NCI-H187 treated with DMSO at 0.1 percent for 48 hours (cell line): ENCODE results near the gene TMEM44.

Experiments used
- DNase-seq: peaks from one replicate; lab custom pipeline; 2025; lab: John Stamatoyannopoulos, UW

Gene TMEM44, protein sequence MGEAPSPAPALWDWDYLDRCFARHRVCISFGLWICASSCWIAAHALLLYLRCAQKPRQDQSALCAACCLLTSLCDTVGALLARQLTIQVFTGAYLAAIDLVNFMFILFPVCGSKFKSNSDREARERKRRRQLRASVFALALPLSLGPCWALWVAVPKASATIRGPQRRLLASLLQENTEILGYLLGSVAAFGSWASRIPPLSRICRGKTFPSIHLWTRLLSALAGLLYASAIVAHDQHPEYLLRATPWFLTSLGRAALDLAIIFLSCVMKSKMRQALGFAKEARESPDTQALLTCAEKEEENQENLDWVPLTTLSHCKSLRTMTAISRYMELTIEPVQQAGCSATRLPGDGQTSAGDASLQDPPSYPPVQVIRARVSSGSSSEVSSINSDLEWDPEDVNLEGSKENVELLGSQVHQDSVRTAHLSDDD

DNA sequence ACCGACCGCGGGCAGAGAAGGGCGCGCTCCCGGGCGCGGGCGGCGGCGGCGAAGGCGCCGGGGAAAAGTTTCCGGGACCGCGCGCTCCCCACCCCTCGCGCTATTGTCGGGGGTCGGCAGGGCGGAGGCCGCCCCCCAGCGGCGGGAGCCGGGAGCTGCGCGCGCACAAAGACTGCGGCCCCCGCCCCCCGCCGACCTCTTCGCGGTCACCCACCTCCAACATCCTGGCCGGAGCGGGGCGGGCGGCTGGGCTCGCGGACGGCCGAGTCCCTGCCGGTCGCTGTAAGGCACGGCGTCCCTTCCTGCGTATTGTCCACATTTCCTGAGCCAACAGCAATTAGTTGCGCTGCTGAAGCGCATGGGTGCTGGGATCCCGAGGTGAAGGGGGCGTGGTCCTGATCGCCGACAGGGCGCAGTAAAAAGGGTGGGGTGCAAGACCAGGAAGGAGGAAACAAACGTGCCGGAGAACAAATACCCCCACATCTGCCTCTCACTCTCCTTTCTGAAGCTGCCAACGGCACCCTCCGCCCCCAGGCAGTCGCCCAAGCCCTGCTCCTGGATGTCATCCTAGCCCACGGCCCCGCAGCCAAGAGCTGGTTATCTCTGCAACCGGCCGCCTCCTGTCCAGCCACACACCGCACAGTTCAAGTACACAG lies at the start of gene TMEM44:
TSS of gene TMEM44 (minus strand) at position 71 of the 656 bp plus-strand sequence. CDS start 204 bp downstream, outside the sequence.
- no peak for DNase-seq

- peak; percentile 52 for DNase-seq
Observed at GRCh38 chr3:194682694-194683310, 49.6 kb upstream of the TMEM44 start.

DNA sequence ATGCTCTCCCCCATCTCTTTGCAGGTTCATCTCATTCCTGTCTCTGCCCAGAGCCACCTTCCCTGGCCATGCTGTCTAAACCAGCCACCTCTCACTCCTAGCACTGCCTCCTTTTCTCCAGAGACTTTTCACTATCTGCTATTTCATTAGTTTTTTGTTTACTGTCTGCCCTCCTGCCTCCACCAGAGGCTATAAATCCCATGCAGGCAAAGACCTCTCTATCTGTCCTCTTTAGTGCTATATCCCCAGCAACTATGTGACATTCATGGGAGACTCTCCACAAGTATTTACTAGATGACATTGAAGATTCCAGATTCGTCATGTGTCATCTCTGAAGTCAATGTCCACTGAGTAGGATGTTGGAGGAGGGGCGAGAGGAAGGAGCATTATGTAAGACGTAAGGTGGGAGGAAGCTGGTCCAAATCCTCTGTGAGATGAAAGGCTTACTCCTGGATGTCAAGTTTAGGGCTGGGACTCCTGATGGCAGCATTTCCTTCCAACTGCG lies 49.0 kb upstream of the TMEM44 start:
- DNase-seq: no peak

DNA sequence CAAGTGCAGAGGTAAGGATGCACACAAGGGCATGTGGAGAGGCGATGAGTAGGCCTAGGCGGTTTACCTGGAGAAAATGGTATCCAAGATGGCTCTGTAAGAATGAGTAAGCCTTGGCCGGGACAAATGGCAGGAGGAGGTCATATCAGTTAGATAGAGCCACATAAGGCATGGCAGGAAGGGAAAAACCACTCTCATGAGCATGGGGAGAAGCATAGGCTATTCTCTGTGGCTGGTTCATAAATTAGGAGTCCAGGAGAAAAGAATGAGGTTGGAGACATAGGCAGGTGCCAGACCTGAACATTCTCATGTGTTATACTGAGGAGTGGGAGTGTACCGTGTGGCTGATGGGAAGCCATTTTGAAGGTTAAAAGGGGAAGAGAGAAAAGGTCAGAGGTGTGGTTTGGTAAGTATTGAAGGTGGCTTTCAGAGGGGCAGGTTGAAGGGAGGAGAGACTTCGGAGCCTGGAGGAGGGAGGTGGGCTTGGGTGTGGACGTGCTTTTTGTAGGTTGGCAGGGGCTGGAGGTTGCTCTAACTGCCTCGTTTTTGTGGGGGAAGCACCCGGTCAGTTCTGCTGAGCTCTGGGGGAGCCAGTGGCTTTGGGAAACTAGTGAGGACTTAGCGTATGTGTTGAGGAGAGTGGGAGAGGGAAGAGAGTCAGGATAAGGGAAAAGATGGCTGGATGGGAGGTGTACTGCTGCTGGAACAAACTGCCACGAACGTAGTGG lies 47.8 kb upstream of the TMEM44 start:
- DNase-seq: no peak

DNA sequence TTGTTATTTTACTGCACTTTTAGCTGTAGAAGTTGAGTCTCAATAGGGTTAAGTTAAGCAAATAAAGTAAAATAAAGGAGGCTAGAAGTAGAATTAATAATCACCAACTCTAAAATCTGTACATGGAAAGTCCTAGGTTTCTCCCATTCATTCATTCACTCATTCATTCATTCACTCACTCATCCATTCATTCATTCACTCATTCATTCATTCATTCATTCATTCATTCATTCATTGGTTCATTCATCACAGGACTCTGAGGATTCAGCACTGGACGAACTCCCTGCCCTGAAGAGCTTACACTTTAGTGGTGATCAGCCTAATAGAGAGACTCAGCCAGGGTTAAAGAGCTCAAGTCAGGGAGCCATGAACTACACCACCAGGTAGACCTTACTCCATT lies 43.3 kb upstream of the TMEM44 start:
- DNase-seq: no peak

- DNase-seq: no peak
Observed at GRCh38 chr3:194675680-194676079, 42.5 kb upstream of the TMEM44 start.

DNA sequence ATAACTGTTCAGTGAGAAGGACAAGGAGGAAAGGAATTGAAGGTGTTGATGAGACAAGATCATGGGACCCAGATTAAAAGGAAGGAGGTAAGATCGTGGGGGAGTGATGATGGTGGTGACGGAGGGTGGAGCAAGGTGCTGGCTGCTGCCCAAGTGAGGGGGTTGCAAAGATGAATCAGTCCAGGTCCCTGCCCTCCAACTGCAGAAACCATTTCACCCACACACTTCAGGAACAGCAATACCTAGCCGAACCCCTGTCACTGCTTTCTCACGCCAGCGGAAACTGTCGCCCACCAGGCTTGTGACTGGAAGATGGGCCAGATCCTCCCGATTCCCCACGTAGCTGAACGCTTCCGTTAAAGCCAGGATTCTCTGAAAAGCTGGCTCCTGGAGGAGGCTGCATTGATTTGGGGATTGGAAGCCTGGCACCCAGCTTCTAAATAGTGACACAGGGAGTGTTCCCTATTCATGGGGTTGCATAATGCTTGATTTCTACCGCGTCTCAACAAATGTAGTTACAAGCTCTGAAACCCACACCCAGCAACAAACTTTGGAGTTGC lies 41.9 kb upstream of the TMEM44 start:
- DNase-seq: no peak

DNA sequence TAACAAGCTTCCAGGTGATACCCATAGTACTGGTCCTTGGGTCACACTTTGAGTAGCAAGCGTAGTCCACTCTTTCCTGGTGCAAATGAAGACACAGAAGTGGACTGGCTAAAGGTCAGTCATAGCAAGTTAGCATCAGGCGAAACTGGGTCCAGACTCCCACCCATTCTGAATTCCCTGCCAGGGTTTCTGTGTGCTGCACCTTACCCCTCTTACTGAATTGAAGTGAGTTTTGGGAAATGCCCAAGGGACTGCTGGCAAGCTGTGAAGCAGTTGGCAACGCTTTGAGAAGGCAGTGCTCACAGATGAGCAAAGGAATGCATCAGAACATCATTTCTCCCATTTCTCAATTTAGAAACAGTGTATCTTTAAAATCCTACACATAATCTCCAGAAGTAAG lies 40.5 kb upstream of the TMEM44 start:
- DNase-seq: no peak

DNA sequence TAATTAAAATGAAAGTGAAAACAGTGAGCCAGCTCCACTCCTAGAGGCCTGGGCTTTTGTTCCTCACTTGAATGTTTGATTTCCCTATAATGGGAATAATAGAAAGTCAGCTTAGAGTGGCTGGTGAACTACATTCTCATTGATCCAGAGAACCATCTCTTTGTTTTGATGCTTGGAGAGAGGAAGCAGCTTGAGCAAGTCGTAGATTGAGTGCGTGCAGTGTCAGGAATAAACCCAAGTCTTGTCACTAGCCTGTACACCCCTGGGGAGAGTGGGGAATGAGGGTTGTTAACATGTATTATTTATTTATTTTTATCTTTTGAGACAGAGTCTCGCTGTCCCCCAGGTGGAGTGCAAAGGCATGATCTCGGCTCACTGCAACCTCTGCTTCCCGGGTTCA lies 39.7 kb upstream of the TMEM44 start:
- DNase-seq: no peak

GRCh38 chr3:194671900-194672808 lies 38.9 kb upstream of the TMEM44 start, which contains the start of gene LSG1:
TSS of gene LSG1 (minus strand) at chr3:194672191. CDS start at chr3:194672162, 29 bp downstream.
- DNase-seq: peak; percentile 85

DNA sequence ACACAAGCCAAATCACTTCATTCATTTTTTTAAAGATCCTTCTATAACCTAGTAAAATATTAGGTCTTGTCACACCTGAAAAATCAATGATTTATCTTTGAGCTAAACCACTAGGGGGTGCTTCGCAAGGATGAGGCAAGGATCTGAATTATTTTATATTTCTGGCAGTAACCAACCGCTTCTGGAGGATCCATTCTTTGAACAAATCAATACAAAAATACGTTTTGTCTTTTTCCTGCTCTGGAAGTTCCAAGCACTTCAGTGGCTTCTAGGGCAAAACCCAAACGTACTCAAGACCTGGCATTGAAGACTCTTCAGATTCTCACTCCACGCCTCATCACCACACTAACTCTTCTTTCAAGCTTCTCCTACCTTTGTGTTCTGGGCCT lies 38.3 kb upstream of the TMEM44 start:
- DNase-seq: no peak

GRCh38 chr3:194667363-194667762 lies 34.1 kb upstream of the TMEM44 start:
- no peak for DNase-seq

- DNase-seq: no peak
Observed at GRCh38 chr3:194664857-194665256, 31.6 kb upstream of the TMEM44 start.

DNA sequence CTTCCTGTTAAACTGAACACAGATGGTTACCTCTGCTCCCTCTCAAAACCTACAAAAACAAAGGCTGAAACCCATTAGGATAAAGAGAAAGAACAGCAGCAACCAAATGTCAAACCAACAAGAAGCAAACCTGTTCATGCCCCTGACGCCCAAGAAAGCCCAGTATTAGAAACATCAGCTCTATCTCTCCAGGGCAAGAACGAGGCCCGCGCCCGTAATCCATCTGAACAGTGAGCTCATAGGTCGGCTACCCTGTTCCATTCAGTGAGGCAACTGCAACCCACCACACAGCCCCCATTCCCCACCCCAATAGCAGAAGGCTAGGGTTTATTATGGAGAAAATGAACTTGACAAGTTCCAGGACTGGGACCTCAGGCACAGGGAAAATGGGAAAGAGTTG lies 28.7 kb upstream of the TMEM44 start:
- DNase-seq: no peak

DNA sequence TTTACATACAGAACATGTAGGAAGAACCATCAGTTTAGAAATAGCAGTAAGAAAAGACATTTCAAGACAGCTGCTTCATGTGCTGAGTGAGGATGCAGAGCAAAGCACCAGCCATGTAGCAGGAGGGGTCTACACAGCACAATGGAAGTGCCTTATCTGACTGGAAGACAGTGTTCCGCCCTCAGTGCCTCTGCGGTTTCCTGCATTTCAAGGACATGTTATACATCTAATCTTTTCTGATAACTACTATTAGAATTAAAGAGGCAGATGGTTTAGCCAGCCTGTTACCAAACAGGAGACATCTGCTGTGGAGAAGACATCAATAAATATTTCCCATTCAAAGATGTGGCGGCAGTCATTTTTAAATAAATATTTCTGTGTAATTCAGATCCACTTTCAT lies 28.2 kb upstream of the TMEM44 start:
- DNase-seq: no peak

DNA sequence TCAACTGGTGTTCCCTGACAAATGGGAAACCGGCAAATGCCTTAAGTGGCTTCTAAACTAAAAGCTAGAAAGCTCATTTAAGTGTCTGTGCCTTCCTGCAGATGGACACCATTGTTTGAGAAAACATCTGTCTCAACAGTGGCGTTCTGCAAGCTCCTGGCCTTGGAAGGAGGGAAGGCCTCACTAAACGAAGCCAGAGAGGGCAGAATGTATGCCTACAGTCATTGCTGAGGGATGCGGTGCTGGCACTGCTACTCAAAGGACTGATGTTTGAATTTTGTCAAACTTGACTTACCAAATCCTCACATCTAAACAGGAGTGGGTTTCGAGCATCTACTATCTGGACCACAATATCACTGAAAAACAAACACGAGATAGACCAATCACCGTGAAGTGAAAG lies 26.6 kb upstream of the TMEM44 start:
- DNase-seq: no peak

GRCh38 chr3:194658477-194659242 lies 25.4 kb upstream of the TMEM44 start:
- DNase-seq: no peak

- no peak for DNase-seq
Observed at GRCh38 chr3:194657439-194657838, 24.2 kb upstream of the TMEM44 start.

DNA sequence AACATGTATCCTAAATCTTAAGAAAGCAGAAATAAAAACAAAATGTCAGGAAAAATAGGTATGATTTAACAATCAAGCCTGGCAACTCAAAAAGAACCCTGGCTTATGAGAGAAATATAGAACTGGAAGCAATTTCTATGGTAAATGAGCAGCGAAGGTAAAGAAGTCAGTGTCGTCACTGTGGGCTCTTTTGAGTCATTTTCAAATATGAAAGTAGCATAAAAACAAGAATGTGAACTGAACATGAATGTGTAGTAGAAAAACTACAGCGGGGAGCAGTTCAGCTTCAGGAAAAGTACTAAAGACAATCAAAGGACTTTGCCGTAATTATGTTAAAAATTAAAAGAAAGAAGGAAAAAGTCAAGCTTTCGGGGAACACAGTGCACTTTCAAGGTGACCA lies 21.2 kb upstream of the TMEM44 start:
- no peak for DNase-seq

DNA sequence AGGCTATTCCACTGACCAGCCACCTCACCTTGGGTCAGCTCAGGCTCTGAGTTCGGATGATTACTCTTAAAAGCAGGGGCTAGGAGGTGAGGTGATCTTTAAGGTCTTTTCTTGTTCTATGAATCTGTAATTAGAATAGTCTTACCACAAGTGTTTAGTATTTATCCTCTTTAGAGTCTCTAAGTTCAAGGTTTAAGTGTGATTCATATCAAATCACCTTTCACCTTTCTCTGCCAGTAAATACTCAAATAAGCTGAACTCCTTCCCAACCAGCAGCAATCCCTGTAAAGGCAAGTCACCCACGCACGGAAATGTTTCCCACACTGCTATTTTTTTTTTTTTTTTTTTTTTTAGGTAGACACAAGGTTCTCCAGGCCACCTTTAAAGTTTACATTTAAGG lies 14.5 kb upstream of the TMEM44 start:
- no peak for DNase-seq
